HepG2 (cell line): ENCODE measurements around the gene MPP3. TPM values are rescaled to one million over a fixed set of nuclear protein-coding genes. Genes with fewer than 3 reads are reported as not detected.

Source experiments
- ATAC-seq: fragments of 200-7000 bp; cut with Tn5 transposase; 3 replicates; pipeline ENCODE4 v1.9.1; 2020; ENCODE audit warnings: mild to moderate bottlenecking, moderate library complexity
- BruUV-seq: library from RNA; stranded (reverse); fragments of 400-500 nt; replicated peaks from 2 replicates; lab custom pipeline; 2021; lab: Mats Ljungman, UMichigan
- CTCF ChIA-PET: fragments of 300-600 bp; formaldehyde crosslinking; extraction: SDS; loops from one replicate; lab custom pipeline; 2021; ENCODE audit warnings: low total read pairs, inconsistent platforms, low intra/inter-chr PET ratio; lab: Yijun Ruan, JAX
- POLR2A ChIA-PET: fragments of 350-600 bp; sonication (Branson Sonifier 250); formaldehyde crosslinking; loops from one replicate; lab custom pipeline; 2020; ENCODE audit warnings: antibody characterized with exemption, inconsistent platforms; lab: Yijun Ruan, JAX
- DNase-seq: peaks from one replicate; pipeline ENCODE4 v3.0.0-alpha.2; 2015; ENCODE audit warnings: low spot score
- FAIRE-seq: peaks from 3 replicates; lab custom pipeline; 2011; peaks lifted over from hg19 to GRCh38; lab: Jason Lieb, UNC
- H2AFZ ChIP-seq: one replicate; pipeline ENCODE4 v1.6.1; 2011; ENCODE audit warnings: low read length, inconsistent platforms
- H3K27ac ChIP-seq: fragments of 300-600 bp; 3 replicates; pipeline ENCODE4 v1.8.0; 2011; ENCODE audit warnings: mixed run types, mild to moderate bottlenecking, mixed read lengths, low read length, inconsistent platforms; ENCODE audit not compliant: insufficient read depth; ENCODE audit errors: extremely low read length
- H3K27me3 ChIP-seq, 2 experiments: fragments of 200-600 bp in 1 of 2; 2 replicates in 1 of 2; 3 replicates in 1 of 2; pipeline versions ENCODE4 v1.6.0 to v1.8.0; 2011; ENCODE audit warnings: low read length in 2 of 2, mild to moderate bottlenecking in 2 of 2, moderate library complexity in 2 of 2, inconsistent platforms in 1 of 2; ENCODE audit not compliant: insufficient read depth in 2 of 2, control insufficient read depth in 1 of 2
- H3K36me3 ChIP-seq, 2 experiments: fragments of 200-600 bp in 1 of 2; replicated peaks in 1 of 2; 2 replicates in 1 of 2; 3 replicates in 1 of 2; pipeline versions ENCODE4 v1.5.1 to v1.8.0; 2011; ENCODE audit warnings: low read length in 2 of 2, inconsistent platforms in 1 of 2; ENCODE audit not compliant: insufficient read depth in 2 of 2, control insufficient read depth in 1 of 2
- H3K4me1 ChIP-seq: 2 replicates; pipeline ENCODE4 v1.5.1; 2012; ENCODE audit warnings: low read length, inconsistent platforms; ENCODE audit not compliant: insufficient read depth
- H3K4me2 ChIP-seq: 2 replicates; pipeline ENCODE4 v1.6.0; 2011; ENCODE audit warnings: low read depth, low read length, inconsistent platforms
- H3K4me3 ChIP-seq, 3 experiments: fragments of 200-600 bp in 1 of 3; sonication (generic), shearing (Covaris generic) in 1 of 3; replicated peaks in 1 of 3; 2 replicates each; pipeline ENCODE4 v1.5.1; 2011 to 2016; ENCODE audit warnings: low read length in 3 of 3, inconsistent platforms in 2 of 3, low read depth in 2 of 3, mild to moderate bottlenecking in 2 of 3, control low read depth in 1 of 3, mixed read lengths in 1 of 3; ENCODE audit not compliant: insufficient read depth in 1 of 3
- H3K79me2 ChIP-seq: one replicate; pipeline ENCODE4 v1.6.1; 2011; ENCODE audit warnings: low read length, inconsistent platforms; ENCODE audit not compliant: insufficient read depth
- H3K9ac ChIP-seq: 2 replicates; pipeline ENCODE4 v1.6.0; 2011; ENCODE audit warnings: mild to moderate bottlenecking, low read depth, low read length, inconsistent platforms; ENCODE audit not compliant: insufficient read depth
- H3K9me3 ChIP-seq: 2 replicates; pipeline ENCODE4 v1.5.1; 2012; ENCODE audit warnings: mild to moderate bottlenecking, low read length
- H4K20me1 ChIP-seq: 2 replicates; pipeline ENCODE4 v1.6.0; 2011; ENCODE audit warnings: inconsistent platforms, mild to moderate bottlenecking, low read length, moderate library complexity; ENCODE audit not compliant: insufficient read depth
- ARID2 ChIP-seq: sonication (generic); formaldehyde crosslinking; IDR thresholded peaks from 2 replicates; pipeline ENCODE4 v1.8.1; 2022; ENCODE audit warnings: mild to moderate bottlenecking, missing genetic modification reagents, borderline replicate concordance
- ETV6 ChIP-seq: sonication (generic); formaldehyde crosslinking; conservative IDR thresholded peaks from 2 replicates; pipeline ENCODE4 v1.4.0; 2020; ENCODE audit warnings: missing genetic modification reagents
- HIVEP1 ChIP-seq: sonication (generic); formaldehyde crosslinking; IDR thresholded peaks from 2 replicates; pipeline ENCODE4 v1.4.0; 2020; ENCODE audit warnings: mild to moderate bottlenecking, missing genetic modification reagents
- HNRNPUL1 ChIP-seq: fragments of 200-400 bp; formaldehyde crosslinking; IDR thresholded peaks from 2 replicates; pipeline ENCODE4 v1.6.1; 2017; ENCODE audit warnings: low read depth, mild to moderate bottlenecking, low read length, moderate library complexity
- NCOA1 ChIP-seq: sonication (generic); formaldehyde crosslinking; IDR thresholded peaks from 2 replicates; pipeline ENCODE4 v1.9.0; 2021; ENCODE audit warnings: missing genetic modification reagents
- PHF5A ChIP-seq: IDR thresholded peaks from one replicate; pipeline ENCODE4 v1.6.1; 2018; ENCODE audit warnings: low read depth, missing genetic modification reagents; ENCODE audit not compliant: unreplicated experiment
- RAD21 ChIP-seq: fragments of 450-650 bp; formaldehyde crosslinking; IDR thresholded peaks from 2 replicates; pipeline ENCODE4 v1.5.0; 2020; ENCODE audit warnings: mild to moderate bottlenecking
- RFXANK ChIP-seq: IDR thresholded peaks from 2 replicates; pipeline ENCODE4 v1.6.1; 2016
- SNAPC2 ChIP-seq: sonication (generic); formaldehyde crosslinking; IDR thresholded peaks from 2 replicates; pipeline ENCODE4 v1.8.1; 2022; ENCODE audit warnings: mild to moderate bottlenecking, missing genetic modification reagents
- SOX5 ChIP-seq: IDR thresholded peaks from 2 replicates; pipeline ENCODE4 v1.6.1; 2016; ENCODE audit warnings: borderline replicate concordance
- ZNF558 ChIP-seq: sonication (generic); formaldehyde crosslinking; IDR thresholded peaks from 2 replicates; pipeline ENCODE4 v1.9.0; 2022; ENCODE audit warnings: mild to moderate bottlenecking, missing genetic modification reagents, borderline replicate concordance
- ZNF589 ChIP-seq: sonication (generic); formaldehyde crosslinking; conservative IDR thresholded peaks from 2 replicates; pipeline ENCODE4 v1.8.0; 2022; ENCODE audit warnings: mild to moderate bottlenecking, moderate library complexity, missing genetic modification reagents
- ZNF816 ChIP-seq: sonication (generic); formaldehyde crosslinking; IDR thresholded peaks from 2 replicates; pipeline ENCODE4 v1.8.0; 2022; ENCODE audit warnings: missing genetic modification reagents, mild to moderate bottlenecking, borderline replicate concordance
- ZSCAN20 ChIP-seq: sonication (generic); formaldehyde crosslinking; IDR thresholded peaks from 2 replicates; pipeline ENCODE4 v1.4.0; 2020; ENCODE audit warnings: missing genetic modification reagents, mild to moderate bottlenecking, borderline replicate concordance
- WGBS: methylation state at CpG from one replicate; pipeline ENCODE4 v1.1.6; 2017; ENCODE audit warnings: low lambda C conversion rate; 5-methylcytosine and 5-hydroxymethylcytosine counted together
- in situ Hi-C: cut with HindIII; loops from 2 replicates; pipeline ENCODE4 v1.10.0; 2017; ENCODE audit warnings: low pct_unique_long_range_greater_than_20kb; ENCODE audit not compliant: extremely low pct_ligation_motif_present
- intact Hi-C: fragments of 100-400 bp; cut with micrococcal nuclease; formaldehyde crosslinking; loops from one replicate; pipeline ENCODE4 v1.10.0; 2022; ENCODE audit not compliant: unreplicated experiment
- polyA plus RNA-seq, 8 experiments: library from polyadenylated mRNA; depleted of rRNA in 3 of 8; stranded (reverse) in 7 of 8; unstranded in 1 of 8; fragments of >200 nt; fragmentation: Illumina TruSeq in 4 of 8; extraction: Trizol in 4 of 8; gene quantifications; 2 replicates each; pipeline versions ENCODE4 v1.2.1 to v1.2.3, GENCODE V29; 2011 to 2016; ENCODE audit warnings: low read depth in 4 of 8, missing spikeins in 1 of 8, mixed read lengths in 1 of 8; ENCODE audit not compliant: insufficient read depth in 1 of 8
- total RNA-seq, 5 experiments: library from RNA; depleted of rRNA; stranded (reverse); fragments of >200 nt; fragmentation: Illumina TruSeq; extraction: Trizol; gene quantifications; 2 replicates each; pipeline ENCODE4 v1.2.3, GENCODE V29; 2016; ENCODE audit warnings: low read depth in 1 of 5
- TF ChIP-seq, protein P1 (sequence below): sonication (generic); formaldehyde crosslinking; IDR thresholded peaks from 2 replicates; pipeline ENCODE4 v1.4.0; 2020; ENCODE audit warnings: missing genetic modification reagents
- TF ChIP-seq, protein P2 (sequence below): IDR thresholded peaks from 2 replicates; pipeline ENCODE4 v1.6.1; 2016
- TF ChIP-seq, protein P3 (sequence below): sonication (generic); formaldehyde crosslinking; IDR thresholded peaks from 2 replicates; pipeline ENCODE4 v1.4.0; 2020; ENCODE audit warnings: missing genetic modification reagents, borderline replicate concordance

MPP3 gene
- total and polyA plus RNA-seq, 2 of the 13 experiments (the other 11 are each of a cell fraction or from before 2014, with no cell fraction given) = 0.91 to 1.8 TPM

DNA sequence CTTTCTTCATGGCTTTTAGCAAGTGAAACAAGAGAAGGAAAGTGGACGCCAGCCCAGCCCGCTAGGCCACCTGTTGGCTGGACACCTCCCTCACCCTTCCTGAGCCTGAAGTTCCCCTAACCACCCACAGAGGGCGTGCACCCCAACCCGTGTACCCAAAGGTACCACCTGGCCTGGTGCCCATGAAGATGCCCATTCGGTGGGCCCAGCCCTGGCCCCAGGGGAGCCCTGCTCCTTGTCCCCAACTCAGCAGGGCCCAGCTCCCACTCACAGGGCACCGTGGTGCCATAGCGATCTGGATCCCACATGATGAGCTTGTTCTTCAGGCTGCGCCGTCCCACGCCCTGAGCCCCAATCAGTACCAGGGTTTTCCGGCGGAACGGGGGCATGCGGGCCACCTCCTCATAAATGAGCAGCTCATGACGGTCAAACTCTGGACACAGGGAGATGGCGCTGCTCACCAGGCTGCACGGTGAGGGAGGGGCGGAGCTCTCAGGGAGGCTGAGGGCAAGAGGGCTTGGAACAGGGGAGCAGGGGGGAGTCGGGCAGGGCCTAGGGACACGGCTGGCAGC lies 47.6 kb upstream of the MPP3 start:
- Histone ChIP-seq H3K36me3 (no peaks in the 10 kb centered on the region), H3K27me3 (peaks cover 0 to 16% of the 10 kb centered on the region in 2 experiments; a peak in 2 of 5 replicates), H3K4me2 (peak overlapping the region; percentile 33; the same call in 1 of the 2 replicates), H4K20me1 (no peaks in the 10 kb centered on the region; the same call in 1 of the 2 replicates), H3K4me3 (no peak overlapping the region), H2AFZ (no peak overlapping the region), H3K79me2 (no peaks in the 10 kb centered on the region), H3K9me3 (no peaks in the 10 kb centered on the region), H3K9ac (no peak overlapping the region), H3K4me1 (peaks cover 8% of the 10 kb centered on the region), H3K27ac (no peak overlapping the region)
- ATAC-seq (peak; percentile 69), DNase-seq (peak; percentile 61), FAIRE-seq (peak; percentile 77)
- intact Hi-C loops = no loop called here
- CTCF ChIA-PET = no interaction called here
- in situ Hi-C loops = no loop called here
- BruUV-seq = no TSS peak
- POLR2A ChIA-PET = no interaction called here
- WGBS = 28% methylated on average over 16 of the region's 20 CpGs
- TF ChIP-seq ZNF558 (CRISPR knock-in tag) (no peak), SNAPC2 (CRISPR knock-in tag) (no peak), PHF5A (CRISPR knock-in tag) (no peak), ZNF816 (no peak), RAD21 (CRISPR knock-in tag) (peak; percentile 20; the same call in 1 of the 2 replicates), ARID2 (CRISPR knock-in tag) (no peak), RFXANK (no peak), ETV6 (CRISPR knock-in tag) (no peak), ZNF589 (CRISPR knock-in tag) (no peak), HIVEP1 (CRISPR knock-in tag) (no peak), ZSCAN20 (CRISPR knock-in tag) (no peak), NCOA1 (CRISPR knock-in tag) (no peak), SOX5 (CRISPR knock-in tag) (no peak), HNRNPUL1 (no peak)
- TF ChIP-seq, protein P1, sequence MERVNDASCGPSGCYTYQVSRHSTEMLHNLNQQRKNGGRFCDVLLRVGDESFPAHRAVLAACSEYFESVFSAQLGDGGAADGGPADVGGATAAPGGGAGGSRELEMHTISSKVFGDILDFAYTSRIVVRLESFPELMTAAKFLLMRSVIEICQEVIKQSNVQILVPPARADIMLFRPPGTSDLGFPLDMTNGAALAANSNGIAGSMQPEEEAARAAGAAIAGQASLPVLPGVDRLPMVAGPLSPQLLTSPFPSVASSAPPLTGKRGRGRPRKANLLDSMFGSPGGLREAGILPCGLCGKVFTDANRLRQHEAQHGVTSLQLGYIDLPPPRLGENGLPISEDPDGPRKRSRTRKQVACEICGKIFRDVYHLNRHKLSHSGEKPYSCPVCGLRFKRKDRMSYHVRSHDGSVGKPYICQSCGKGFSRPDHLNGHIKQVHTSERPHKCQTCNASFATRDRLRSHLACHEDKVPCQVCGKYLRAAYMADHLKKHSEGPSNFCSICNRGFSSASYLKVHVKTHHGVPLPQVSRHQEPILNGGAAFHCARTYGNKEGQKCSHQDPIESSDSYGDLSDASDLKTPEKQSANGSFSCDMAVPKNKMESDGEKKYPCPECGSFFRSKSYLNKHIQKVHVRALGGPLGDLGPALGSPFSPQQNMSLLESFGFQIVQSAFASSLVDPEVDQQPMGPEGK (CRISPR knock-in tag) = no peak
- TF ChIP-seq, protein P2, sequence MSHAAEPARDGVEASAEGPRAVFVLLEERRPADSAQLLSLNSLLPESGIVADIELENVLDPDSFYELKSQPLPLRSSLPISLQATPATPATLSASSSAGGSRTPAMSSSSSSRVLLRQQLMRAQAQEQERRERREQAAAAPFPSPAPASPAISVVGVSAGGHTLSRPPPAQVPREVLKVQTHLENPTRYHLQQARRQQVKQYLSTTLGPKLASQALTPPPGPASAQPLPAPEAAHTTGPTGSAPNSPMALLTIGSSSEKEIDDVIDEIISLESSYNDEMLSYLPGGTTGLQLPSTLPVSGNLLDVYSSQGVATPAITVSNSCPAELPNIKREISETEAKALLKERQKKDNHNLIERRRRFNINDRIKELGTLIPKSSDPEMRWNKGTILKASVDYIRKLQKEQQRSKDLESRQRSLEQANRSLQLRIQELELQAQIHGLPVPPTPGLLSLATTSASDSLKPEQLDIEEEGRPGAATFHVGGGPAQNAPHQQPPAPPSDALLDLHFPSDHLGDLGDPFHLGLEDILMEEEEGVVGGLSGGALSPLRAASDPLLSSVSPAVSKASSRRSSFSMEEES (CRISPR knock-in tag) = no peak
- TF ChIP-seq, protein P3, sequence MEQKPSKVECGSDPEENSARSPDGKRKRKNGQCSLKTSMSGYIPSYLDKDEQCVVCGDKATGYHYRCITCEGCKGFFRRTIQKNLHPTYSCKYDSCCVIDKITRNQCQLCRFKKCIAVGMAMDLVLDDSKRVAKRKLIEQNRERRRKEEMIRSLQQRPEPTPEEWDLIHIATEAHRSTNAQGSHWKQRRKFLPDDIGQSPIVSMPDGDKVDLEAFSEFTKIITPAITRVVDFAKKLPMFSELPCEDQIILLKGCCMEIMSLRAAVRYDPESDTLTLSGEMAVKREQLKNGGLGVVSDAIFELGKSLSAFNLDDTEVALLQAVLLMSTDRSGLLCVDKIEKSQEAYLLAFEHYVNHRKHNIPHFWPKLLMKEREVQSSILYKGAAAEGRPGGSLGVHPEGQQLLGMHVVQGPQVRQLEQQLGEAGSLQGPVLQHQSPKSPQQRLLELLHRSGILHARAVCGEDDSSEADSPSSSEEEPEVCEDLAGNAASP (CRISPR knock-in tag) = no peak
